ENCODE data around the gene GPX4.

GPX4 gene

DNA sequence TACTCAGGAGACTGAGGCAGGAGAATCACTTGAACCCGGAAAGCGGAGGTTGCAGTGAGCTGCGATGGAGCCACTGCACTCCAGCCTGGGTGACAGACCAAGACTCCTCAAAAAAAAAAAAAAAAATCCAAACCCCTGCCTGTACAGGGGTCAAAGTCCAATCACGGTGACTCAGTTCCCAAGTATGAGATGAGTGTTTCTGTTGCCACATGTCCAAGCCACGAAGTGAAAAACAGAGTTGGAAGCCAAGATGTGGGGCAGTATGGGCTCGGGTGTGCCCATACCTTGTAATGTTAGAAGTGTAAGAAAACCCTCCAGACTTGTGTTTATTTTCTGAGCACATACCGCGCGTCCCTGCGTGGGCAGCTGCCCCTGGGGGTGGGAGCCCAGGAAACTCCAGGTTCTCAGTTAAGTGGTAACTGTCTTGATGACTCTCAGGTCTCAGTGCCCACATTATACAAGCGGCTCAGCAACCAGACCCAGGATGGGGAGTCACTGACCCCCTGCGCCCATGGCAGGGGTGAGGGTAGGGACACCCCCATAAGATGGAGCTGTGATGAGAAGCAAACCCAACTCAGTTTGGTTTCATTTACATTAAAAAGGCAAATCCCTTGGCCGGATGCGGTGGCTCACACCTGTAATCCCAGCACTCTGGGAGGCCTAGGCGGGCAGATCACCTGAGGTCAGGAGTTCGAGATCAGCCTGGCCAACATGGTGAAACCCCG lies 1.2 kb upstream of the GPX4 start:
- Histone ChIP-seq H3K79me2 (peaks cover 4% of the 10 kb centered on the region), H3K9me3 (ENCODE audit: control insufficient read depth, low read length) (no peaks in the 10 kb centered on the region), H3K36me3 (ENCODE audit: control insufficient read depth, insufficient read depth, low read length) (no peaks in the 10 kb centered on the region), H3K4me2 (ENCODE audit: low read length) (peak overlapping the region; percentile 67), H2AFZ (peak overlapping the region; percentile 85), H3K4me1 (peaks cover 26% of the 10 kb centered on the region), H3K27me3 (ENCODE audit: control insufficient read depth, insufficient read depth, low read length) (no peaks in the 10 kb centered on the region), H3K27ac (peak overlapping the region; percentile 83), H3K4me3 (ENCODE audit: low read depth, low read length) (peak overlapping the region; percentile 51), H3K9ac (no peak overlapping the region)
- TF ChIP-seq, protein P1, sequence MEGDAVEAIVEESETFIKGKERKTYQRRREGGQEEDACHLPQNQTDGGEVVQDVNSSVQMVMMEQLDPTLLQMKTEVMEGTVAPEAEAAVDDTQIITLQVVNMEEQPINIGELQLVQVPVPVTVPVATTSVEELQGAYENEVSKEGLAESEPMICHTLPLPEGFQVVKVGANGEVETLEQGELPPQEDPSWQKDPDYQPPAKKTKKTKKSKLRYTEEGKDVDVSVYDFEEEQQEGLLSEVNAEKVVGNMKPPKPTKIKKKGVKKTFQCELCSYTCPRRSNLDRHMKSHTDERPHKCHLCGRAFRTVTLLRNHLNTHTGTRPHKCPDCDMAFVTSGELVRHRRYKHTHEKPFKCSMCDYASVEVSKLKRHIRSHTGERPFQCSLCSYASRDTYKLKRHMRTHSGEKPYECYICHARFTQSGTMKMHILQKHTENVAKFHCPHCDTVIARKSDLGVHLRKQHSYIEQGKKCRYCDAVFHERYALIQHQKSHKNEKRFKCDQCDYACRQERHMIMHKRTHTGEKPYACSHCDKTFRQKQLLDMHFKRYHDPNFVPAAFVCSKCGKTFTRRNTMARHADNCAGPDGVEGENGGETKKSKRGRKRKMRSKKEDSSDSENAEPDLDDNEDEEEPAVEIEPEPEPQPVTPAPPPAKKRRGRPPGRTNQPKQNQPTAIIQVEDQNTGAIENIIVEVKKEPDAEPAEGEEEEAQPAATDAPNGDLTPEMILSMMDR (IDR thresholded peaks at IDR 0.05): no peak

DNA sequence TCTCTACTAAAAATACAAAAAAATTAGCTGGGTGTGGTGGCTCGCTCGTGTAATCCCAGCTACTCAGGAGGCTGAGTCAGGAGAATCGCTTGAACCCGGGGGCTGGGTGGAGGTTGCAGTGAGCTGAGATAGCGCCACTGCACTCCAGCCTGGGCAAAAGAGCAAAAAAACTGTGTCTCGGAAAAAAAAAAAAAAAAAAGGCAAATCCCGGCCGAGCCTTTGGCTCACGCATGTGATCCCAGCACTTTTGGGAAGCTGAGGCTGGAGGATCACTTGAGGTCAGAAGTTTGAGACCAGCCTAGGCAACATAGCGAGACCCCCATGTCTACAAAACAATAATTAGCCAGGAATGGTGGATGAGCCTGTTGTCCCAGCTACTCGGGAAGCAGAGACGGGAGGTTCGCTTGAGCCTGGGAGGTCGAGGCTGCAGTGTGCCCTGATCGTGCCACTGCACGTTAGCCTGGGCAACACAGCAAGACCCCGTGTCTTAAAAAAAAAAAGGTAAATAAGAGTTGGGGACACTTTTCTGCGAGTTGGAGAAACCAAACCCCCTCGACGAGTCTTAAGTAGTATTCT lies 574 bp upstream of the GPX4 start:
- Histone ChIP-seq H3K27me3 (ENCODE audit: control insufficient read depth, insufficient read depth, low read length) (no peaks in the 10 kb centered on the region), H3K4me2 (ENCODE audit: low read length) (peak overlapping the region; percentile 67), H3K79me2 (peaks cover 4% of the 10 kb centered on the region), H3K36me3 (ENCODE audit: control insufficient read depth, insufficient read depth, low read length) (no peaks in the 10 kb centered on the region), H2AFZ (peak overlapping the region; percentile 73), H3K4me3 (ENCODE audit: low read depth, low read length) (peak overlapping the region; percentile 54), H3K27ac (peak overlapping the region; percentile 83), H3K9me3 (ENCODE audit: control insufficient read depth, low read length) (no peaks in the 10 kb centered on the region), H3K9ac (no peak overlapping the region), H3K4me1 (peaks cover 26% of the 10 kb centered on the region)
- TF ChIP-seq, protein P1 (IDR thresholded peaks at IDR 0.05): no peak

DNA sequence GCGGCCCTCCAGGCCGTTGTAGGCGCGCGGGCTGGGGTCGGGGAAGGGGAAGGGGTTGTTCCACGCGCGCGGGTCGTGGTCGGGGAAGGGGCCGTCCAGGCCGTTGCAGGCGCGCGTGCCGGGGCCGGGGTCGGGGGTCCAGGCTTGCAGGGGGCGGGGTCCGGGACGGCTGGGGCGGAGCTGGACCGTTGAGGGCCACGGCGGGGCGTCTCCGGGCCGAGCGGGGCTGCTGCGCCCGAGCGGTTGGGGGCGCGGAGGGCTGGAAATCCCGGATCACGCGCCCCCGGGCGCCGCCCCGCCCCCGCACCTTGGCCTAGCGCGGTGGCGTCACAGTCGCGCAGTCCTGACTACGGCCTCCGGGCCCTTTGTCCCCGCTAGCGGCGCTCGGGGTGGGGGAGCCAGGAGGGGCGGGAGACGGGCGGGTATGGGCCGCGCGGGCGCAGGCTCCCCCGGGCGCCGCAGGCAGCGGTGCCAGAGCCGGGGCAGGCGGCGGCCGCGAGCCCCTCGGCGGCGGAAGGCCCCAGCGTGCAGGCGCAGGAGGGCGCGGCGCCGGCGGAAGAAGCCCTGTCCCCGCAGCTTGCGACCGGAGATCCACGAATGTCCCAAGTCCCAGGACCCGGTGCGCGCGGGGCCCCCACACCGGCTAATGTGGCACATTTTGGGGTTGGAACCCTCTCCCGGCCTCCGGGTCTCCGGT lies 665 bp downstream of the GPX4 start:
- H3K27me3 ChIP-seq (ENCODE audit: control insufficient read depth, insufficient read depth, low read length): no peaks in the 10 kb centered on the region
- peak overlapping the region; percentile 89 for H3K9ac ChIP-seq
- H3K9me3 ChIP-seq (ENCODE audit: control insufficient read depth, low read length): no peaks in the 10 kb centered on the region
- H3K4me3 ChIP-seq (ENCODE audit: low read depth, low read length): peak overlapping the region; percentile 92
- TF ChIP-seq, protein P1 (IDR thresholded peaks at IDR 0.05): no peak
- H3K4me1 ChIP-seq: peaks cover 23% of the 10 kb centered on the region
- H3K4me2 ChIP-seq (ENCODE audit: low read length): peak overlapping the region; percentile 83
- peak overlapping the region; percentile 83 for H3K27ac ChIP-seq
- no peaks in the 10 kb centered on the region for H3K36me3 ChIP-seq (ENCODE audit: control insufficient read depth, insufficient read depth, low read length)
- peak overlapping the region; percentile 80 for H2AFZ ChIP-seq
- H3K79me2 ChIP-seq: peaks cover 4% of the 10 kb centered on the region

DNA sequence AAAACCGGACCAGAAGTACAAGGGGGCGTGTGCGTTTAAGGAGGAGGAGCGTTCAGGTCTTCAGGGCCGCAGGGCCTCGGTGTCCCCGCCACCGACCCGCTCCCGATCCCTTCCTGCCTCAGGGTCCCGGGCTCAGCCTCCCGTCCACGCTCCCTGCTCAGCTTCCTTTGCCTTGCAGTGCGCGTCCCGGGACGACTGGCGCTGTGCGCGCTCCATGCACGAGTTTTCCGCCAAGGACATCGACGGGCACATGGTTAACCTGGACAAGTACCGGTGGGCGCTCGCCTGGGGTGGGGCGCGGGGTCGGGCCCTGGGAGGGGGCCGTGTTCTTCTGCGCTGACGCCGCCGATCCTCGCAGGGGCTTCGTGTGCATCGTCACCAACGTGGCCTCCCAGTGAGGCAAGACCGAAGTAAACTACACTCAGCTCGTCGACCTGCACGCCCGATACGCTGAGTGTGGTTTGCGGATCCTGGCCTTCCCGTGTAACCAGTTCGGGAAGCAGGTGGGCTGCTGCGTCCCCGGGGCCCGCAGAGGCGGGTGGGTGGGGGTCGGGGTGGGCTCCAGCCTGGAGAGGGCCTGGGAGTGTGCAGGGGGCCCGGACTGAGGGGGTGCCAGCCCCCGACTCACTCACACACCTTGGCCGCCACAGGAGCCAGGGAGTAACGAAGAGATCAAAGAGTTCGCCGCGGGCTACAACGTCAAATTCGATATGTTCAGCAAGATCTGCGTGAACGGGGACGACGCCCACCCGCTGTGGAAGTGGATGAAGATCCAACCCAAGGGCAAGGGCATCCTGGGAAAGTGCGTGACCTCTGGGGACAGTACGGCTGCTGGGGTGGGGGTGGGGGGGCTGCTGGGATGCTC lies 1.4 kb downstream of the GPX4 start:
- Histone ChIP-seq H2AFZ (no peak overlapping the region), H3K9me3 (ENCODE audit: control insufficient read depth, low read length) (no peaks in the 10 kb centered on the region), H3K9ac (no peak overlapping the region), H3K4me1 (peaks cover 20% of the 10 kb centered on the region), H3K79me2 (peaks cover 4% of the 10 kb centered on the region), H3K4me2 (ENCODE audit: low read length) (peak overlapping the region; percentile 83), H3K27me3 (ENCODE audit: control insufficient read depth, insufficient read depth, low read length) (no peaks in the 10 kb centered on the region), H3K27ac (peak overlapping the region; percentile 83), H3K36me3 (ENCODE audit: control insufficient read depth, insufficient read depth, low read length) (no peaks in the 10 kb centered on the region), H3K4me3 (ENCODE audit: low read depth, low read length) (peak overlapping the region; percentile 59)
- TF ChIP-seq, protein P1 (IDR thresholded peaks at IDR 0.05): no peak
